ENCODE measurements around the gene CUX1. TPM values are rescaled to one million over a fixed set of nuclear protein-coding genes. Genes with fewer than 3 reads are reported as not detected.

Gene CUX1
- total RNA-seq, 1 experiment from 2014 or later: 53.5 TPM

DNA sequence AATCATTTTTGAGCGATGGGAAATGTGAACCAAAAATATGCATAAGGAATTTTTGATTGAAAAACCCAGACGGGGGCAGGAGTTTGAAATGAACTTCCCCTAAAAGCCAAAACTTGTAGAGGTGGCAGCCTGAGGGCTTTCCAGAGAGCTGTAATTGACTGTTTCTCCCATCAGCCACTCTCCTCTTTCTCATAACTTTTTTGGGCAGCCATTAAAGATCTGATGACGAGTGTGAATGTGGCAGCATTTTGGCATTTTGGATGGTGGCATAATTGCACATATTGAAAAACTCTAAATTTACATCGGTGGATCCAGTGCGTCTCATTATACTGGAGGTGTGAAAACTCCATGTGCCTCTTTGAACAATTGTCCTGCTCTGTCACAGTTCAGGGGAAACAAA is 159.0 kb downstream of the CUX1 start:
- Histone ChIP-seq H3K23ac (ENCODE audit: insufficient read length, low read depth, low read length) (no peak overlapping the region), H3K27me3 (ENCODE audit: insufficient read depth, low read length) (no peaks in the 10 kb centered on the region), H3K14ac (ENCODE audit: insufficient read depth, low read length) (no peak overlapping the region), H3K9ac (ENCODE audit: extremely low read depth, insufficient read length, low read length) (no peak overlapping the region), H2BK12ac (ENCODE audit: insufficient read length, low read depth, low read length) (no peak overlapping the region), H3K9me3 (ENCODE audit: control insufficient read depth, low read depth, low read length) (no peaks in the 10 kb centered on the region), H3K23me2 (ENCODE audit: insufficient read length, low read depth, low read length, poor library complexity, severe bottlenecking) (no peaks in the 10 kb centered on the region), H3T11ph (ENCODE audit: low read length) (no peak overlapping the region), H2BK15ac (ENCODE audit: low read depth, low read length) (no peak overlapping the region), H3K4me2 (ENCODE audit: insufficient read depth, insufficient read length, low read length) (no peak overlapping the region), H2AFZ (ENCODE audit: low read length) (no peak overlapping the region), H2BK20ac (ENCODE audit: low read depth, low read length, poor library complexity, severe bottlenecking) (no peak overlapping the region), H3K56ac (ENCODE audit: insufficient read length, low read depth, low read length) (no peak overlapping the region), H3K79me2 (ENCODE audit: insufficient read depth, low read length) (no peaks in the 10 kb centered on the region), H3K27ac (ENCODE audit: insufficient read length, low read depth, low read length) (no peak overlapping the region), H2BK5ac (ENCODE audit: insufficient read length, low read length) (no peak overlapping the region), H2AK5ac (ENCODE audit: insufficient read length, low read length) (no peak overlapping the region), H2BK120ac (ENCODE audit: low read depth, low read length, poor library complexity, severe bottlenecking) (no peak overlapping the region), H4K91ac (ENCODE audit: insufficient read length, low read depth, low read length) (no peak overlapping the region), H4K20me1 (ENCODE audit: control insufficient read depth, insufficient read depth, insufficient read length) (no peaks in the 10 kb centered on the region), H3K79me1 (ENCODE audit: insufficient read depth, low read depth, low read length, poor library complexity, severe bottlenecking) (no peaks in the 10 kb centered on the region), H4K8ac (replicated peaks; ENCODE audit: insufficient read length, low read depth, low read length) (no peak overlapping the region), H4K5ac (ENCODE audit: insufficient read length, low read depth, low read length) (no peak overlapping the region), H3K4ac (ENCODE audit: low read depth, low read length) (no peak overlapping the region), H3K4me1 (ENCODE audit: insufficient read depth, low read length) (no peaks in the 10 kb centered on the region), H3K18ac (ENCODE audit: insufficient read length, low read depth, low read length) (no peak overlapping the region)
- H3K27ac Mint-ChIP-seq: no peak overlapping the region
- TF ChIP-seq, protein P1, sequence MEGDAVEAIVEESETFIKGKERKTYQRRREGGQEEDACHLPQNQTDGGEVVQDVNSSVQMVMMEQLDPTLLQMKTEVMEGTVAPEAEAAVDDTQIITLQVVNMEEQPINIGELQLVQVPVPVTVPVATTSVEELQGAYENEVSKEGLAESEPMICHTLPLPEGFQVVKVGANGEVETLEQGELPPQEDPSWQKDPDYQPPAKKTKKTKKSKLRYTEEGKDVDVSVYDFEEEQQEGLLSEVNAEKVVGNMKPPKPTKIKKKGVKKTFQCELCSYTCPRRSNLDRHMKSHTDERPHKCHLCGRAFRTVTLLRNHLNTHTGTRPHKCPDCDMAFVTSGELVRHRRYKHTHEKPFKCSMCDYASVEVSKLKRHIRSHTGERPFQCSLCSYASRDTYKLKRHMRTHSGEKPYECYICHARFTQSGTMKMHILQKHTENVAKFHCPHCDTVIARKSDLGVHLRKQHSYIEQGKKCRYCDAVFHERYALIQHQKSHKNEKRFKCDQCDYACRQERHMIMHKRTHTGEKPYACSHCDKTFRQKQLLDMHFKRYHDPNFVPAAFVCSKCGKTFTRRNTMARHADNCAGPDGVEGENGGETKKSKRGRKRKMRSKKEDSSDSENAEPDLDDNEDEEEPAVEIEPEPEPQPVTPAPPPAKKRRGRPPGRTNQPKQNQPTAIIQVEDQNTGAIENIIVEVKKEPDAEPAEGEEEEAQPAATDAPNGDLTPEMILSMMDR (conservative IDR thresholded peaks at IDR 0.05): no peak
- no peak for DNase-seq
- no peak overlapping the region for H3K4me3 Mint-ChIP-seq
- no CpG with 5 or more reads among the region's 5 CpGs for WGBS (ENCODE audit: extremely low coverage, insufficient read length, low lambda C conversion rate)
- H3K9me3 Mint-ChIP-seq: no peaks in the 10 kb centered on the region
- peaks cover 0 to 11% (median 3%) of the 10 kb centered on the region in 3 experiments; a peak in 5 of 7 replicates for H3K36me3 Mint-ChIP-seq (ENCODE audit: insufficient read depth in 1 of 3, low read depth in 3 of 3)
- H3K4me1 Mint-ChIP-seq: peaks cover 8 to 16% of the 10 kb centered on the region in 2 experiments
- no peaks in the 10 kb centered on the region for H3K27me3 Mint-ChIP-seq (ENCODE audit: low read depth)

All from H9 (cell line).